RWPE2 (cell line): ENCODE data around the gene CTNND1.

Experiments
- ATAC-seq: fragments of 200-7000 bp; cut with Tn5 transposase; 3 replicates; pipeline ENCODE4 v1.9.1; 2021; ENCODE audit warnings: low read depth
- DNase-seq: peaks from one replicate; pipeline ENCODE4 v3.0.0-alpha.2; 2020; ENCODE audit warnings: low spot score
- H3K27ac ChIP-seq: fragments of 450-650 bp; 2 replicates; pipeline ENCODE4 v1.5.1; 2017; ENCODE audit warnings: mild to moderate bottlenecking; ENCODE audit not compliant: poor library complexity, severe bottlenecking
- H3K27me3 ChIP-seq: fragments of 250-450 bp; sonication (Bioruptor Pico); 2 replicates; pipeline ENCODE4 v1.5.1; 2021; ENCODE audit warnings: mild to moderate bottlenecking, moderate library complexity; ENCODE audit not compliant: insufficient read depth, poor library complexity, severe bottlenecking
- H3K36me3 ChIP-seq: fragments of 250-450 bp; sonication (Bioruptor Pico); 2 replicates; pipeline ENCODE4 v1.5.1; 2020; ENCODE audit warnings: low read depth, mild to moderate bottlenecking, moderate library complexity
- H3K4me1 ChIP-seq: fragments of 250-450 bp; sonication (Bioruptor Pico); 2 replicates; pipeline ENCODE4 v1.5.1; 2021; ENCODE audit warnings: mild to moderate bottlenecking, moderate library complexity; ENCODE audit not compliant: insufficient read depth, poor library complexity, severe bottlenecking
- H3K4me3 ChIP-seq: fragments of 250-450 bp; sonication (Bioruptor Pico); 2 replicates; pipeline ENCODE4 v1.5.1; 2021; ENCODE audit warnings: mild to moderate bottlenecking, moderate library complexity; ENCODE audit not compliant: severe bottlenecking
- H3K9me3 ChIP-seq: fragments of 250-450 bp; sonication (Bioruptor Pico); 2 replicates; pipeline ENCODE4 v1.5.1; 2021; ENCODE audit warnings: mild to moderate bottlenecking, moderate library complexity; ENCODE audit not compliant: severe bottlenecking
- TF ChIP-seq, protein P1 (sequence below): fragments of 450-650 bp; IDR thresholded peaks from one replicate; pipeline ENCODE4 v1.5.1; 2017; ENCODE audit warnings: mild to moderate bottlenecking, moderate library complexity; ENCODE audit not compliant: poor library complexity, severe bottlenecking

CTNND1 gene

GRCh38 chr11:57802411-57802810, 40.8 kb downstream of the CTNND1 start:
- Histone ChIP-seq H3K9me3 (no peaks in the 10 kb centered on the region), H3K27ac (no peak overlapping the region), H3K36me3 (peaks cover 80% of the 10 kb centered on the region), H3K27me3 (no peaks in the 10 kb centered on the region), H3K4me3 (no peak overlapping the region), H3K4me1 (peaks cover 30% of the 10 kb centered on the region)
- DNase-seq (no peak), ATAC-seq (no peak)
- TF ChIP-seq, protein P1, sequence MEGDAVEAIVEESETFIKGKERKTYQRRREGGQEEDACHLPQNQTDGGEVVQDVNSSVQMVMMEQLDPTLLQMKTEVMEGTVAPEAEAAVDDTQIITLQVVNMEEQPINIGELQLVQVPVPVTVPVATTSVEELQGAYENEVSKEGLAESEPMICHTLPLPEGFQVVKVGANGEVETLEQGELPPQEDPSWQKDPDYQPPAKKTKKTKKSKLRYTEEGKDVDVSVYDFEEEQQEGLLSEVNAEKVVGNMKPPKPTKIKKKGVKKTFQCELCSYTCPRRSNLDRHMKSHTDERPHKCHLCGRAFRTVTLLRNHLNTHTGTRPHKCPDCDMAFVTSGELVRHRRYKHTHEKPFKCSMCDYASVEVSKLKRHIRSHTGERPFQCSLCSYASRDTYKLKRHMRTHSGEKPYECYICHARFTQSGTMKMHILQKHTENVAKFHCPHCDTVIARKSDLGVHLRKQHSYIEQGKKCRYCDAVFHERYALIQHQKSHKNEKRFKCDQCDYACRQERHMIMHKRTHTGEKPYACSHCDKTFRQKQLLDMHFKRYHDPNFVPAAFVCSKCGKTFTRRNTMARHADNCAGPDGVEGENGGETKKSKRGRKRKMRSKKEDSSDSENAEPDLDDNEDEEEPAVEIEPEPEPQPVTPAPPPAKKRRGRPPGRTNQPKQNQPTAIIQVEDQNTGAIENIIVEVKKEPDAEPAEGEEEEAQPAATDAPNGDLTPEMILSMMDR, result no peak

- H3K36me3 ChIP-seq, result peaks cover 92% of the 10 kb centered on the region
- TF ChIP-seq, protein P1, result no peak
These were observed 42.9 kb downstream of the CTNND1 start for GRCh38 chr11:57804466-57804865.

GRCh38 chr11:57805780-57806179, 44.2 kb downstream of the CTNND1 start:
- no peak for ATAC-seq
- Histone ChIP-seq H3K27ac (no peak overlapping the region), H3K9me3 (no peaks in the 10 kb centered on the region), H3K36me3 (peaks cover 100% of the 10 kb centered on the region), H3K27me3 (no peaks in the 10 kb centered on the region), H3K4me1 (peaks cover 4% of the 10 kb centered on the region), H3K4me3 (no peak overlapping the region)
- TF ChIP-seq, protein P1, result no peak
- DNase-seq, result no peak

More at GRCh38 chr11:57804466-57804865, 42.9 kb downstream of the CTNND1 start:
- no peaks in the 10 kb centered on the region for H3K9me3 ChIP-seq
- no peak overlapping the region for H3K27ac ChIP-seq
- no peak overlapping the region for H3K4me3 ChIP-seq
- no peaks in the 10 kb centered on the region for H3K27me3 ChIP-seq
- peaks cover 16% of the 10 kb centered on the region for H3K4me1 ChIP-seq
- ATAC-seq (no peak), DNase-seq (no peak)

GRCh38 chr11:57812634-57813033, 51.0 kb downstream of the CTNND1 start:
- DNase-seq (no peak), ATAC-seq (no peak)
- no peaks in the 10 kb centered on the region for H3K4me1 ChIP-seq
- H3K4me3 ChIP-seq, result no peak overlapping the region
- no peak overlapping the region for H3K27ac ChIP-seq
- no peaks in the 10 kb centered on the region for H3K9me3 ChIP-seq
- no peaks in the 10 kb centered on the region for H3K27me3 ChIP-seq
- peaks cover 98% of the 10 kb centered on the region for H3K36me3 ChIP-seq
- TF ChIP-seq, protein P1, result no peak

DNA sequence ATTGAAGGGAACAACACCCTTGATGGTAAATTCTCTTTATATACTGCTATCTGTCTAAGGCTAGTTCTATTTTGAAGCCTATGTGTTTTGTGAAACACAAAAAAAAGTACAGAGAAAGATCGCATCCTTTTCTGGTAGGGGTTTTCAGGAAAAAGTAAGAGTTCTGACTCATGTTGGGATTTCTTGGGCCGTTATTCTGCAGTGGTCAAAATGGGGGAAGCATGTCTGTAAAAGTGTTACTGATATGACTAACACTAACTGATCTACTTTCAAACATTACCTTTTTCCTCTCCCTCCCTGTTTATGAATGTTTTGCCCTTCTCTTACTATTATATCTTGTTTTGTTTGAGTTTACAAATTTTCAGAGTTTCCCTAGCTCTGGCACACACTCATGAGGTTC, 53.9 kb downstream of the CTNND1 start:
- Histone ChIP-seq H3K27me3 (no peaks in the 10 kb centered on the region), H3K4me3 (no peak overlapping the region), H3K36me3 (peaks cover 76% of the 10 kb centered on the region), H3K9me3 (no peaks in the 10 kb centered on the region), H3K27ac (no peak overlapping the region), H3K4me1 (no peaks in the 10 kb centered on the region)
- ATAC-seq (no peak), DNase-seq (no peak)
- TF ChIP-seq, protein P1, result no peak
